NCI-H510A (cell line): ENCODE results near the gene CASS4.
"Not testable (repeated sequence)": the region's sequence is repeated elsewhere in the genome, so short reads cannot be mapped to it uniquely, and the experiment has no call there.

Experiments
- DNase-seq: peaks from one replicate; lab custom pipeline; 2025; lab: John Stamatoyannopoulos, UW

The CASS4 gene

DNA sequence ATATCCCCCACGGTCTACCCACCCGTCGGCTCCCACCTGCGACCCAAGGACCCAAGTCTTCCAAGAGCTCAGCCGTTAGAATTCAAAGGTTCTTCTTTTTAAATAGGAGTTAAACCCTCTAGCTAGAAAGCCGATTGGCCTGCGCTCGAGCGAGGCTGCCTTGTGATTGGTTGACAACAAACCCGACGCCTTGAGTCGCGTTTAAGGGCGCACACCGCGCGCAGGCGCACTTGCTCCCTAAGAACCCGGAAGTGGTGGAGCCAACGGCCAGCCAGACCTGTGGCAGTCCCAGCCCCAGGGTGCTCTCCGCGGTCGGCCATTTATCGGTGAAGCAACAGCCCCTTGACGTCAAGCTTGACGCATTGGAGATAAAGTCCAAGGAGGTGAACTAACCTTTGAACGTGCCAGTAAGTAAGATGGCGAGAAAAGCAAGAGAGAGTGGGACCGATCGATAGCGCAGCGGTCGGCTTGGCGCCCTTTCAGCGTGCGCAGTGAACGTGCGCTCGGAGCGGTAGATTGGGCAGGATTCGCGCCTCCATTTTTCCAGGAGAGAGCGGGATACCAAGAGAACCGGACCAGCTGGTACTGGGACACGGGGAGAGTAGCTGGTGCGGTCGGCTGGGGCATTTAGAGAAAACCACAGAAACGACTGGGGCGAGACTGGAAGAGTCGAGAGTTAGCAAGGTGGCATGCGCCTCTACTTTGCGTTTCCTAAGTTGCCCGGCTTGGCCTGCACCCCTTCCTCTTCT is 19.8 kb upstream of the CASS4 start, which contains the start of the genes AURKA and CSTF1:
Gene AURKA, minus strand, starts transcription at position 84 of the 749 bp plus-strand sequence. CDS start 4,018 bp downstream, outside the sequence.
Gene CSTF1, plus strand, starts transcription at position 514 of the 749 bp plus-strand sequence. CDS start 2,908 bp downstream, outside the sequence.
- DNase-seq = peak; percentile 94

DNA sequence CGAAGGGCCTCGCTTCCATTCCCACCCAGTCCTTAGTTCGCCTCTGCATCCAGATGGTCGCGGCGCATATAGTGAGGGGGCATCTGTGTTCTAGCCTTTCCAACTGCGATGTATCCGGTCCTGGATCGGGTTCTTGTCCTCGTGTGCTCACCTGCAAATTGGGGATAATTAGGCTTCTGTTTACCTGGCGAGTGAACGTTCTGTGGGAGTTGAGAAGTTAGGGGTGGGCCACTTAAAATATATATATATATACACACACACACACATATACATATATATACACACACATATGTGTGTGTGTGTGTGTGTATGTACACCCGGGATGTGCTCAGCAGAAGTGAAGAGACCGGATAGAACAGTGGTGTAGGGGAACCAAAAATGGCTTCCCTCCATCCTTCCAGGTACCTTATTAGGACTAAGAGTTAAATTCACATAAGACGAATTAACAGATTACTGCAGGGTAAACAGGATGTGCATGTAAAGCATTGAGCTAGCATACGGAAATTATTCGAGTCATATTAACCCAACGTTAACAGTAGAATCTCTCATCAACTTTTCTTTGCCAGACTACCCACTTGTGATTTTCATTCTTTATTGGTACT is 19.1 kb upstream of the CASS4 start:
- no peak for DNase-seq

DNA sequence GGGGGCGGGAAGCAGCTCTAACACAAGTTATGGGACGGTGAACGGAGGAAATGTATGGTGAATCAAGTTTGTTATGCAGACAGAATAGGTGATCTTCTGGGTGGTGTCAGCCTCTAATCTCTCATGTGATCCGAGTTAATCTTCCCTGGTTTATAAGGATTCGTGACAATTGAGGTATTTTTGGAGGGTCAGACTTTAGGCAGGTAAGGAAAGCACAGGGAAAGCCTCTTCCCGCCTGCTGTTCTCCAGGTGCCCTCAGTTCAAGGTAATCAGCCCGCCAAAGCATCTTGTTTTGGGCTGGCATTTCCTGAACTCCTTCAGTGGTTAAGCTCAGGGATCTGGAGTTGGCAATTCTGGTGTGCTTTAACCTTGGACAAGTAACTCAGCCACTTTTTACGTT is 18.4 kb upstream of the CASS4 start:
- DNase-seq = no peak

DNA sequence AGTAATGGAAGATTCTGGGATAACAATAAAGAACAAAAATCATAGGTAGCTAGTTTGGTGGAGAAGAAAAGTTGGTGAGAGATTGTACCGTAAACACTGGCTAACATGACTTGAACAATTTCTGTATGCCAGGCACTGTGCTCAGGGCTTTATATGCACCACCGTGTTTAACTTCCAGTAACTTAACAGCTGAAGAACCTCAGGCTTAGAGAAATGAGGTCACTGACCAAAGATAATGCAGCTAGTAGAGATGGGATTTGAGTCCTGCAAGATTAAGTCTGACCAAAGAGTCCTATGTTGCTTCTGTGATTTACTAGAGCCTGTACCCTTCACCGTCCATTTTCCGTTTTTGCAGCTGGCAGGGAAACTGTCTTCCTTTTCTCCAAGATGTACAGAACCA is 16.9 kb upstream of the CASS4 start:
- no peak for DNase-seq

DNA sequence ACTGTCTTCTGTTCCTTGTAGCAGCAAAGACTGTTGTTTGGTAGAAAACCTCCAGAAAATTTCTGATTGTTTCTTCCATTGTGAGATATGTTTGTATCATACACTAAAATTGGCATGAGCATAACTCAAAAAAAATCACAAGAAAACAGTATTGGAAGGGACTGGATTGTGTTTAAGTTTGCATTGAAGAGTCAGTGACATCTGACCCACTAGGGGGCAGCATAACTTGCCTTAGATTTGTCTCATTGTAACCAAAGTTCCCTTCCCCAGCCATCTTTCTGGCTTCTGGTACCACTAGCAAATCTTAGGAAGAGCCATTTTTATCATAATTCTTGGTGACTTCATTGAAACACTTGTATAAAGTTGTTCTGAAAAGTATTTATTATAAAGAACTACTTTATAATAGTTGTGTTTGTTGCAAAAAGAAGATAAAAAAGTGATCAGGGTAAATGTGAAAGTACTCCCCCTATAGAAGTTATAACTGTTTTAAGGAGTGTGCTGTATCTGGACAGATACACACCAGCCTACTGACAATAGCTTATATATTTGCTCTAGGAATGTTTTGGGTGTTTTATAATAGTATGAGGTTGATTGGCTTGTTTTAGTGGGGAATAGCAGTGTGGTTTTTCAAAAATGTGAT is 11.9 kb upstream of the CASS4 start:
- DNase-seq = peak; percentile 5

DNA sequence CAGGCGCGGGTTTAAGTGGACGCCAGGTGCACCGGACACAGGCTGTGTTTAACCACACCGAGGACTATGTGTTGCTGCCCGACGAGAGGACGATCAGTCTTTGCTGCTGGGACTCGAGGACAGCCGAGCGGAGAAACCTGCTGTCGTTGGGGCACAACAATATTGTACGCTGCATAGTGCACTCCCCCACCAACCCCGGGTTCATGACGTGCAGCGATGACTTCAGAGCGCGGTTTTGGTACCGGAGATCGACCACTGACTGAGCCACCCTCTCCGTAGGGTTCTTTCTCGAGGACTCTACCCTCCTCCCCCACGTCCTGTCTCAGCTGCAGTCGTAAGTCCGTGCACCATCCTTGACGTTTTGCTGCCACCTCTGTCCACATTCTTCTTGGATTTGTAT is 8.6 kb upstream of the CASS4 start:
- no peak for DNase-seq

DNA sequence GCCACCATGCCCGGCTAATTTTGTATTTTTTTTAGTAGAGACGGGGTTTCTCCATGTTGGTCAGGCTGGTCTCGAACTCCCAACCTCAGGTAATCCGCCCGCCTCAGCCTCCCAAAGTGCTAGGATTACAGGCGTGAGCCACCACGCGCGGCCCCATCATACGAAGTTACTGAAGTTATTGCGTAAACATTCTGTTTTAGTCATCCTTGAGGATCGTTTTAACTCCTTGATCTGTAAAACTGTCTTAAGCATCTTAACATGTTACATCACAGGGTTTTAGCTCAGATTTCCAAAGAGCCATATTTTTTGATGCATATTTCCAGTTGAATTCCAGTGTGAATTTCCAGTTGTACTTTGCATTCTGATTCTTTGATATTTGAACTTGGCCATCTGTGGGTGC is 6.7 kb upstream of the CASS4 start:
- not testable (repeated sequence) for DNase-seq

DNA sequence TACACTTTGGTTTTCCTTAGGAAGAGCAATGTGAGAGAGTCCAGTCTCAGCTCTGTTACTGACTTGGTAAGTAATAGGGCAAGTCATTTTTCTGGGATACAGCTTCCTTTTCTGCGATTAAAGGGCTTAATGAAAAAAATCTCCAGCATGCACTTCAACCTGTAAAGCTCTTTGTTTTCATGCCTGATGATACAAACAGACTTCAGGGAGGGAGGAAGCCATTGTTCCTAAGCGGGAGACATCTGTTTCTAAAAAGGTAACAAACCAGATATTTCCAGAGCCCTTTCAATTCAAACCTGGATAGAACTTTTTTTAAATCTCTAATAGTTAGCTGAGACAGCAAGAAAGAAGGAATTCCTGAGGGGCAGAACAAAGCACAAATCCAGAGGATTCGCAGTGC is 5.2 kb upstream of the CASS4 start:
- no peak for DNase-seq

DNA sequence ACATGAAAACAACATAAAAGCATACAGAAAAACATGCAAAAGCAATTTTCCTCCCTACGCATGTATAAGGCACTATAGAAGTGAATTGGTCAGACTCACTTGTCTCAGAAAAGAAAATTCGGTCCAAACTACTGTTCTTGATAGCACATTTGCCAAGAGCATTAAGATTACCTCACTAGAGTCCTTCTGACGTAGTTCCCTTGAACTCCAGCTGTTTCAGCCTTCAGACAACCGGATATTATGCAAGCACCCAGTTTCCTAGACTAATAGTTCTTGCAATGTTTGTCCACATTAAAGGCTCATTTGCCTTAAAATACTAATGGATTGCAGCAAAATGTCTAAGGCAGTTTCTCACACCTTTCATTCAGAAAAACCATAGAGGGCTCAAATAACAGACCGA is 2.5 kb upstream of the CASS4 start:
- no peak for DNase-seq

DNA sequence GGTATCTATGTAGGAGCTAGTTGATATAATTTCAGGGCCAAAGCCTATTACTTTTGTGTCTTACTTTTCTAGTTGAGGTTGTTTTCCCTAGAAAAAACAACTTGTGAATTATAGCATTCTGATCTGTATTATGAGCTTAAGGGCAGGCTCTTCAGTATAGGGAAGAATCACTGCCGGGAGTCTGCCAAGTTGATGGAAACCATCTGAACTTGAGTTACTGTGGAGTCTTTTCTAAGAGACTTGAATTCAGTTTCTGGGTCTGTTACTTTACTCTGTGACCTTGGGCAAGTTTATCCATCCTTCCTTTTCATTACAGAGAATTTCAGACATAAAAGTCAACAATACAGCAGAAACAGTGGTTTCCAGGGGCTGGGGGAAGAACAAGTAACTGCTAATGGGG is 2.1 kb upstream of the CASS4 start:
- no peak for DNase-seq

DNA sequence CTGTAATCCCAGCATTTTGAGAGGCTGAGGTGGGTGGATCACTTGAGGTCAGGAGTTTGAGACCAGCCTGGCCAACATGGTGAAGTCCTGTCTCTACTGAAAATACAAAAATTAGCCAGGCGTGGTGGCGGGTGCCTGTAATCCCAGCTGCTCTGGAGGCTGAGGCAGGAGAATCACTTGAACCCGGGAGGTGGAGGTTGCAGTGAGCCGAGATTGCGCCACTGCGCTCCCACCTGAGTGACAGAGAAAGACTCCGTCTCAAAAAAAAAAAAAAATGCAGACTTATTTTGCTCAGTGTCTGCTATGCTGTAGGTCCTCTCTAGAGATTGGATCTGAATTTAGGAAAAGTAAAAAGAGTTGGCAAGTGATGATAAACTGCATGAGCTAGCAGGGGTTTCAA is 773 bp upstream of the CASS4 start:
- not testable (repeated sequence) for DNase-seq

DNA sequence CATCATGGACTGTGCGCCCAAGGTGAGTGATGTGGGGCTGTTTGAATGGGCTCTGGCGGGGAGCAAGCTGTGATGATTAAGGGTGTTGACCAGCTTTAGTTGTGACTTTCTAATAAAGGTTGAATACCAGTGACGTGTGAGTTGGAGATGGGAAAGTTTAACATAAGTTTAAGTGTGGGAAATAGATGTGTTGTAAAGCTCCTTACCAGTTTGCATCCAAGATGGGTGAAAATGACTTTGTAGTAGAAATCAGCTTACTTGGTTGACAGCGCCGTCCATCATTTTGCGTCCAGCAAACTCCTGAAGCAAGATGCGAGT is 372 bp downstream of the CASS4 start:
- DNase-seq = no peak

DNA sequence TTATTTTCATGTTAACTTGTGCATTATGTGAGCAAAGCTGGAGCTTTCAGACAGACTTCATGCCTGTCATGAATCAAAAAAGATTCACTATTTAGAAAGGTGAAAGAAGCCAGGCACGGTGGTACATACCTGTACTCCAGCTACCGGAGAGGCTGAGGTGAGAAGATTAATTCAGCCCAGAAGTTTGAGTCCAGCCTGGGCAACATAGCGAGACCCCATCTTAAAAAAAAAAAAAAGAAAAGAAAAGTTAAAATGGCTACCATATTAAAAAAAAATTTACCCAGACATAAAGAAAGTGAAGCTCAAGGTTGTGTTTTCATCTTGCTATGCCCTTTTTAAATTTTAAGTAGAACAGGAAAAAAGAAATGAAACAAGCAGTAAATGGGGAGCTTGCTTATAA is 889 bp downstream of the CASS4 start:
- DNase-seq = no peak

DNA sequence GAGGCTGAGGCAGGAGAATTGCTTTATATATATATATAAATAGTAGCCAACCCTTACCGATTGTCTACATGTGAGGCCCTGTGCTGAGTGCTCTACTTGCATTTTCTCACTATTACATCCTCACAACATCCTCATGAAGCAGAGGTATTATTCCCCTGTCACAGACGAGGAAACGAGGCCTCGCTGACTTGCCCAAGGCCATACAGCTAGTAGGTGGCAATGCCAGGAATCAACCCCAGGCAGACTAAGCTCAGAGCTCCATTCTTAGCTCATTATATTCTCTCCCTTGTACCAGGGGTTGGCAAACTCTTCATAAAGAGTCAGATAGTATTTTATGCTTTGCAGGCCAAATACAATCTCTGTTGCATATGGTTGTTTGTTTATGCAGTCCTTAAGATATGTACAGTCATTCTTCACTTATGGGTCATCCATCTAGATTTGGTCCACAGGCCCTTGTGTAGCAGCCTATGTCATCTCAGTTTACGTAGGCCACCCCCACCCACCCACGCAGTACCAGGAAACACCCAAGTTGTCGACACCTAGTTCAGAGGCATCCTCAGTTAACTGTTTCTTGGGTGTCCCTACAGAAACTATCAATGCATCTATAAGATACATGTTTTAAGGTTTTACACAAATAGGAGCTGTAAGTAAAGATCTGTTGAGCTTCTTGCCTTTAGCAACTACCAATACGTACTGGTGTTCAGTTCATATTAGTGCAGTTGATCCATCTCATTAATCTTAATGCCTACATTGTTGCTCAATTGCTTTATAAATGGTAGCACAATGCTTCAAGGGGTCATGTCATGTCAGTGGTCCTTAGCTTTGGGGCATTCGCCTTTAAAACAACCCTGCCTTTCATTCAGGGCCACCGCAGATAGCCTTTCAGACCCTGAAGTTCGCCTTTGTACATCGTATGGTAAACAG is 3.0 kb downstream of the CASS4 start:
- no peak for DNase-seq

DNA sequence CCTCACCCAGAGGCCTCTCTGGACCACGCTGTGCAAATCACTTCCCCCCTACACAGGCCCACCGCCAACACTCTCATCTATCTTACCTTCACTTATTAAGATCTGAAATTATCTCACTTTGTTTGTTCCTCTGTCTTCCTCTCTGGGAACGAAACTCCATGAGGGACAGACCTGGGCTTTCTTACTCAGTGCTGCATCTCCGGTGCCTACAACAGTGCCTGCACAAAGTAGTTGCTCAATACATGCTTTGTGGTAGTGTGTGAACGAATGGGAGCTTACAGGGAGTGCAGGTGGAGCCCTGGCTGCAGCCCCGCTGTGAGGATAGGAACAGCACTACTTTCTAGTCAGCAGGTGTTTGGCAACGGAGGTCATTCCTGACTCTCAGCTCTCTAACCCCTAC is 5.3 kb downstream of the CASS4 start:
- no peak for DNase-seq

DNA sequence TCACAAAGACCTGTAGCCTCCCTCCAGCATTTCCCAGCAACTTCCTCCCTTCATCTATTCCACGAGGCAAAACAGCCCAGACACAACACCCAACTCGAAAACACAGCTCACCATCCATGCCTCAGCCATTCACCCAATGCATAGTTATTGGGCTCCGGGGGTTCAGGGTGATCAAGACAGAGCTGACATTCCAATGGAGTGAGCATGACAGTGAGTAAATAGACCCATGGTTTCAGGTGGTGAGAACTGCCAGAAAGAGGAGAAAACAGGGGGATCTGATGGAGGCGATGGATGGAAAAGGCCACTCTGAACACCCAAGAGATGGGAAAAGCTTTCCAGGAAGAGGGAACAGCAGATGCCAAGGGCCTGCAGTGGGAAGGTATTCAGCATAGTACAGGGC is 5.9 kb downstream of the CASS4 start:
- no peak for DNase-seq

DNA sequence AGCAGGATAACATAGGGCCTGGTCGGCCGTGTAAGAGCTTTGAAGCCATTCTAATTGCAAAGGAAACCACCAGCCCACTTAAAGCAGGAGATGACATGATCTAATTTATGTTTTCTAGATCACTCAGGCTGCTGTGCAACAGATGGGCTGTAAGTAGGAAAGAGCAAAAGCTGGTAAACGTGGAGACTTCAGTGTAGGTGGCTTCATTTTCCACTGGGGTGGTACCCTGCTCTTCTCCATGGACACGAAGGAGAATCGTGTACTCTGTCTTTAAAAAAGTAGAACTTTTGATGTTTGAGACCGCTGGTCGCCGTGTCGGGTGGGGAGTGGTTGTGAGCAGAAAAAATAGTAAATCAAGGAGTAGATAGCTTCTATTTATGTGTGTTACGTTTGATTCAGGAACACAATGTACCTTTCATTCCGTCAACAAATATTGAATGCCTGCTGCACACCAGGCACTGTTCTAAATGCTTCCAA is 6.4 kb downstream of the CASS4 start:
- DNase-seq = no peak

DNA sequence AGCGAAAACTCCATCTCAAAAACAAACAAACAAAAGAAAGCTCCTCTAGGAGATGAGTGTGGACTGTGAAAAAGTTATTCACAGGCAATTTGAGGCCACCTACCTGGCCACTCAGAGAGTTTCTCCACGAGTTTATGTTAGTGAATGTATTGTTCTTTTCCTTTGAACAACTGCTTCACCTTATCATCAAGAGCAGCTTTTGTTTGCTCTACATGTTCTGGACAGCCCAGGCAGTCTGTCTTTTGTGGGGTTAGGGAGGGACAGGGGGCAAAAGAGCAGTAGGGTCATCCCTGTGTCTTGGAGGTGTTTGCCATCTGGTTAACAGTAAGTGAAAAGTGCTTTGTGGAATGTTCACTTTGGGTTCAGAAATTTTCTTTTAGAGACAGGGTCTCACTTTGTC is 8.0 kb downstream of the CASS4 start:
- no peak for DNase-seq

DNA sequence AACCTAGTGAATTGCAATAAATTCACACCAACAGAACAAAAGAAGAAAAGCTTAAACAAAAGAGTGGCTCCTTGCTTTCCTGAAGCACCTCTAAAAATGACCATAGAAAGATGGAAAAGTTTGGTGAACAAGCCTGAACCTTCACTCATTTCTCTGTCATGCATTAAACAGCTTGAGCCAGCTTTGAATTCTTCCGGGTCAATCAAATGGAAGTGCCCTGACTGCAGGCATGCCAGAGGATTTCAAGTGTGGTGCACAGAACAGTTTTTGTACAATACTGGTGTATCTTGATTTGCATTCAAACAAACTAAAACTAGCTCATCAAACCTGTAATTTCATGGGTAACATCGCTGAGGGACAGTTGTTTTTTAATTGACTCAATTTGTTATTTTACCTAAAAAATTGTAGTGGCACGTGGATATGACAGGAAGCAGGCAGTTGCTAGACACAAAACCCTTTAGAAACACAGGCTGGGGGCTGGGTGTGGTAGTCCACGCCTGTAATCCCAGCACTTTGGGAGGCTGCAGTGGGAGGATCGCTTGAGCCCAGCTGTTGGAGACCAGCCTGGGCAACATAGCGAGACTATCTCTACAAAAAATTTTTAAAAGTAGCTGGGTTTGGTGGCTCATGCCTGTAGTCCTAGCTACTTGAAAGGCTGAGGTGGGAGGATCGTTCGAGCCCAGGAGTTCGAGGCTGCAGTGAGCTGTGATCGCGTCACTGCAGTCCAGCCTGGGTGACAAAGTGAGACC is 9.1 kb downstream of the CASS4 start:
- no peak for DNase-seq

DNA sequence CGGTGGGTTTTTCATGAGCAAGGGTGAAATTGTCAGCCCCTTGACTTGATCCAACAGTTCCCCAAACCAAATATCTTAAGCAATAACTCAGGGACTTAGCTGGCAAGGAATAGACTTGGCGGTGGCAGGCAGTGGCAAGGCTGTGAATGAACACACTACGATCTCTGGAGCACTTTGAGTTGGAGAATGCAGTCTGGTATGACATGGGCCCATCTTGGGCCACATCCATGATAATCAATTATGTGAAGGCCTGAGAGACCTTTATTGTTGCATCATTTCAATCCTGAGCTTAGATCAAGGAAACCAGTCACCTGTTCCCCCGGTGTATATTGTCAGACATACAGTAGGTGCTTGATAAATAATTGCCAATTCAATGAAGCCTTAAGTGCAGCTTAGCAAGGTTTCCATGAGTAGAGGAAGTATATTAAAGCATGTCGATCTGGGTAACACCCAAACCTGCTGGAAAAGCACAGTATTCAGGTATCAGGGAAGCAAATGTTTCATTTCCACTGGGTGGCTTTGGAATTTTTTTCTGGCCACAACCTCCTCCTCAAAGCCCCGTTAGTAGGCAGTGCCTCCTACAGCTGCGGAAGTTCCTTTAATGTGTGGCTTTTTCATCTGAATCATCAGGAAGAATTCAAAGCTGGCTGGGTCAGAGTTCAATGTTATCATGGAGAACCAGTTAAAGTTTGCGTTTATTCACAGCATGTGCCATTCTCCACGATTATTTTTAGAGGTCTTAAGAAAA is 10.2 kb downstream of the CASS4 start:
- DNase-seq = no peak

DNA sequence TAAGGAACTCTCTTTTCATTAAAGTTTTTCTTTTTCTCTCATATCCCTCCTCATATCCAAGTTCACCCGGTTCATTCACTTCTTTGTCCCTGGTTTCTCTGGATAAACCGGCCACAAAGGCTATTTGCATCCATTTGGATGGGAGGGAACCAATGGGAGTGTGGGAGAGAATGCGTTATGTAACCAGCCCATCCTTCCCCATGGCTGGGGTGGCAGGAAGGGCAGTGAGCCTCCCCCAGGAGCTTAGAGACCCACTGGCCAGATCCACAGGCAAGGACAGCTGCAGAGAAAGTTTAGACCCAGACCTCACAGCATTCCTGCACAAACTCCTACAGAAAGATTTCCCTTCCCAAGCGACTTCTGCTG is 10.7 kb downstream of the CASS4 start:
- DNase-seq = no peak
